HG02759 (cell line): ENCODE measurements around the gene RWDD2A.

Experiments
- ATAC-seq: cut with Tn5 transposase; IDR thresholded peaks from one replicate; pipeline ENCODE4 v1.9.1; 2021; ENCODE audit warnings: mild to moderate bottlenecking, moderate library complexity; ENCODE audit not compliant: unreplicated experiment

The RWDD2A gene

DNA sequence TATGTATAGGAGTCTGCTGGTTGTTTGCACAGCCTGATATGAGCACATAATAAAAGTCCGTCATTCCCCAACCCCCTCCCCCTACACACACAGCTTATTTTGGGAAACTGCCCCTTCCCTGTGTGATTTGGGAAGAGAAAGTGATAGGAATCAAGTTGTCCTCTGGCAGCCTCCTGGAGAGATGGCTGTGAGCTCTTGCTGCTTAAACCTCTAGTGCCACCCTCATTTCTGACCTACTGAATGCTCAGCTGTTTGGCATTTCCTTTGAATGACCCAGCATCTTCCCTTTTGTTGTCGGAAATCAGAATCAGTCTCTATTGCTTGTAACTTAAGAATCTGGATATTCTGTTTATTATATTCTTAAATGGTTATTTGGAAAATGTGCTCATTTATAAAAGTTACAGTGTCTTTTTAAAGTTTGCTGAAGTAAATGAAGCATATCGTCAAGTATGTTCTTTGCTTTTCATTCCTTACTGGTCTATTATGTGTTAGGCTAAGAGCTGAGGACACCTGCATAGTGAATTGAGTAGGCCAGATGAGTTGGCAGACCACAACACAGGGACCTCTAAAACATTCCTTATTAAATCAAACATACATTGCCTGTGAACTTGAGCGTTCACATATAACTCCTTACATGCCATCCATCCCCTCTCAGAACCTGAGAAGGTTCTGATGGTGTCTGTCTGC is 5.5 kb downstream of the RWDD2A start:
- ATAC-seq = no peak

DNA sequence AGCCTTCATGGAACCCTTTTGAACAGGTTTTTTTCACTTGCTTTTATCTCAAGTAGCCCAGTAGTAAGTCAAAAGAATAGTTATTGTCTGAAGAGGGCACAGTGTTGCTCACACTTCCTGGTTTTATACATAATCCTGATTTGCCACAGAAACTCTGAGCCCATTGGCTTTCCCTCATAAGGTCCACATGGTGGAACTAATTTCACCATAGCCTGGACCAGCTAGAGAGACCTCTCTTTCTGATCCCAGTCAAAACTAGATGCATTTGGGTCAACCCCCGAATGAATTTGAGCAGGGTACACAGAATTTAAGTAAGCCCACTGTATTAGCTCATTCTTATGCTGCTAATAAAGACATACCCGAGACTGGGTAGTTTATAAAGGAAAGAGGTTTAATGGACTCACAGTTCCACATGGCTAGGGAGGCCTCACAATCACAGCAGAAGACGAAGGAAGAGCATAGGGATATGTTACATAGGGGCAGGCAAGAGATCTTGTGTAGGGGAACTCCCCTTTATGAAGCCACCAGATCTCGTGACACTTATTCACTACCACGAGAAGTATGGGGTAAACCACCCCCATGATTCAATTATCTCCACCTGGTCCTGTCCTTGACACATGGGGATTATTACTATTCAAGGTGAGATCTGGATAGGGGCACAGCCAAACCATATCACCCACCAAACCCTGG is 6.2 kb downstream of the RWDD2A start:
- ATAC-seq = peak; percentile 75

DNA sequence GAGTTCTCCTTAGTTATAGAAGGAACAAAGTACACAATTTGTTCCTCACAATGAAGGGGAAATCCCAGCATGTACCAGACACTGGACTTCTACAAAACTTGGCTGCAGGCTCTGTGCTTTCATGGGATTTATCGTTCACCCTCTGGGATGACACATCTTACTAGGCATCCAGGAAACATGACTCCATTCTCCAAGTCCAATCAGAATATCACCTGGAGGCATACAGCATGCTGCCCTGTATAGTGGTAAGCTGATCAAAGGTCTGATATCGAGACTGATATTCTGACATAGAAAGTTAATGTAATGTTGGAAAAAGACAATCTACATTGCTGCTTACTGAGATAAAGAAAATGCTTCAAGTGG is 6.7 kb downstream of the RWDD2A start:
- ATAC-seq = no peak

DNA sequence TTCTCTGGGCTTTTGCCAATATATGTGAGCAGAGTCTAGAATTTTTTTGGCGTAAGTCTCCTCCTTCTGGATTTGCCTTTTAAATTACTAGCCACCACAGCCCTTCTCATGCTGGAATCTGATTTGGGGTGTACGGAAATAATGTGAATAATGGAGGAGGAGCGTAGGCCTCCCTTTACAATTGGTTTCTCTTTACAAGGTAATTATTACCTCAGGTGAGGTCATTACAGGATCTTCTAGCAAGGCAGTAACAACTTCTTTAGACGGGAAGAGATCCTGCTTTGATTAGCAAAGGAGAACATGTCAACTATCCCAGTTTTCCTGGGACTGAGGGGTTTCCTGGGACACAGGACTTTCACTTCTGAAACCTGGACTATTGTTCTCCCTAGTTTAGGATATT is 8.9 kb downstream of the RWDD2A start:
- no peak for ATAC-seq

DNA sequence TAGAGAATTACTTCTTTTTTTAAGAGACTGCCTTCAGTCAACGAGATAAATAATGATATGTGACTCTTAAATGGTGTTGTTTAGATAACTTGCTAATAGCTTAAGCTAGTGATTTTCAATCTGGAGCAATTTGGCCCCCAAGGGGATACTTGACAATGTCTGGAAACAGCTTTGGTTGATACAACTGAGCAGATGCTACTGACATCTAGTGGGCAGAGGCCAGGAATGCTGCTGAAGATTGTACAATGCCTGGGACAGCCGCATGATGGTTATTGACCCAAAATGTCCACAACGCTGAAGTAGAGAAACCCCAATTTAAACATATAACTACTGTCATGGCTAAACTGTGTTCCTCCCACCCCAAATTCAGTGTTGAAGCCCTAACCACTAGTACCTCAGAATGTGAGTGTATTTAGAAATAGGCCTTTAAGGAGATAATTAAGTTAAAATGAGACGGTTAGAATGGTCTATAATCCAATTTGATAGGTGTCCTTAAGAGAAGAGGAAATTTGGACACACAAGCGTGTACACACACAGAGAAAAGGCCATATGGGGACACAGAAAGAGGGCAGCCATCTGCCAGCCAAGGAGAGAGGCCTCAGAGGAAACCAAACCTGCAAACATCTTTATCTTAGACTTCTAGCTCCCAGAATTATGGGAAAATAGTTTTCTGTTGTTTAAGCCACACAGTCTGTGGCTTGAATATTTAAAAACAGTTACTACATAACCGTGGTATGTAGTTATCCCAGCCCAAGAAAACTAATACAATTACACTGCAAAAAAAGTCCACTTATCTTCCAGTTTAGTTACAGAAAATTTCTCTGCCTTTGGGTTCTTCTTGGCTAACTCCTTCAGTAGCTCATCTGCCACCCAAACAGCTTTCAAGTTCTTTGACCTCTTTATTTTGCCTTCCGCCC is 22.2 kb downstream of the RWDD2A start:
- peak; percentile 100 for ATAC-seq

DNA sequence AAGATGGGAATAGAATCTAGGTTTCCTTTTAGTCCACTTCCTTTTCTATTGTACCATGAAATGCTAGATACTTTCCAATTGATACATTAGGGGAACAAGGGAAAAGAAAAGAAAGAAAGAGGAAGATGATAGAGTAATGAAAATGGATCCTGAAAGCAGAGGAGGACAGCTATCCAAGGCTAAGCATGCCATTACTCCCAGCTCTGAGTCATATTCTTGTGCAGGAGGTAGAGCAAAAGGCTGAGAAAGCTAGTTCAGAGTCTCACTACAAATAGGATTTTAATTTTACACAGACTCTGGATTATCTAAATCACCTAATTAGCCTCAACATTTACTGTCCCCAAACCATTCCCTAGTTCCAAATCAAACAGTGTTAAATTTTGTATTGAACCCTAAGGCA is 23.6 kb downstream of the RWDD2A start:
- no peak for ATAC-seq

DNA sequence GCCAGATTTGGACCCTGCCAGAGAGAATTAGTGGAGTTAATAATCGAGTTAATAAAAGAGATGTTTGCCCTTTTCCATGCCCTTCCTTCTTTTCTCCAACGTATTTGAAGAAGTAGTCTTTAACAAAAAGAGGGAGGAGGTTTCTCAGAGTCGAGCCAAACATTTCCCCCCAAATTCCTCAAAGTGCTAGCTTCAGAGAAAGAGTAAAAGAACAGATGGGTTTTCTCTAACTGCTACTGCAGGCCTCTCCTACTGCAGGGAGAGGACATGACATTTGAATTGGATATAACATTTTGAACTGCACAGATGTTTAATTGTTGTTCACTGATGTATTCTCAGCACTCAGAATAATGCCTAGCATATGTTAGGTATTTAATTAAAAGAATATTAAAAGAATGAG is 25.5 kb downstream of the RWDD2A start:
- ATAC-seq = no peak

DNA sequence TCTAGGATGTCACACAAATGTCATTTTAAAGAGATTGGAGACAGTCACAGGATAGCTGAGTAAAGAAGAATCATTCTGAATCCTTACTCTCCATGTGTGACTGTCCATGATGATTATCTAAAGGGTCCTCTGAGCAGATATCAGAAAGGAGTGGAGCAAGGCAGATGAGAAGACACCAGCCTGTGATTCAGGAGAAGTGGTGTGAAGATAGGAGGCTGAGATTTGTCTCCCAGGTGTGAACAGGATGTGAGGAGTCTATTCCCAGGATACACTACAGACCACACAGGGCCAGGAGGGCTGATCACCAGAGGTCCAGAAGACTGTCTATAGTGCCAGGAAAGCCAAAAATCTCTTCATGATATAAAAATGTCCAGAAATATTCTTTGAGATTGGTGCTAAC is 27.0 kb downstream of the RWDD2A start:
- ATAC-seq = no peak

DNA sequence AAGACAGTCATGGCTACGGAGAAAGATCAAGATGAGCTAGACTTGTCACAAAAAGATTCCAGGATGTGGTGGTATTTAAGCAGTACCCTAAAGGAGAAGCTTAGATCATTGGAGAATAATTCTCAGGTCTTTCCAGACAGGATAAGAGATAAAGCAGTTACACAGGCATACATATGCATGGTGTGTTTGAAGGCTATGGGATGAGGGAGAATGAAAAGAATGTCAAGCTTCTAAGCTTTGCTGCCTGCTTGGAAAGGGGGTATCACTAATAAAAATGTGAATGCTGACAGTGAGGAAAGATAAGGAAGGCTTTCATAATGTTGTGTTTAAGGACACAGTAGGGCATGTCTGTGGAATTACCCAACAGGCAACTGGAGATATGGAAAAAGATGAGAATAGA is 28.1 kb downstream of the RWDD2A start:
- ATAC-seq = no peak

DNA sequence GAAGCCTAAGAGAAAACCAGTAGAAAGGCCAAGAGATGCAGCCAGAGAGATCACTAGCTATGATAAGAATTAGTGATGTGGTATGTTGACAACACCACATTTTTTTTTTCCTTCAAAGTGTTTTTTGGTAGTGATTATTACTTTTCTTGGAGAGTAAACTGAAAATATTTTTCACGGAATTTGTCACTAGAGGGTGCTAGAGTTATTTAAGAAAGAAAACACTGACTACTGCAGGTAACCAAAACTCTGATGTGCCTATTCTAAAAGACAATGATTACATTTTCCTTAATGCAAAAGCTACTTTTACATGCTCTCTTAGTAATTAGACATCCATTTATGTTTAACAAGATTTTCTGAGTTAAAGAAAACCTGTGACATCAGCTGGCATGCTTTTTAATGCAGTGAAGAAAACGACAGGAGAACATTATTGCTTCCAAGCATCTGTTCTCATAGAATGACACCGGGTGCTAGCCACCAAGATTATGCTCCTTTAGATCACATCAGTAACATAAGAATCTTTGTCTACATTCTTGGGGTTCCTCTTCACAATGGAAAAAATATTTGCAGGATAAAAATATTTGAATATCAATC is 28.8 kb downstream of the RWDD2A start:
- ATAC-seq = no peak

DNA sequence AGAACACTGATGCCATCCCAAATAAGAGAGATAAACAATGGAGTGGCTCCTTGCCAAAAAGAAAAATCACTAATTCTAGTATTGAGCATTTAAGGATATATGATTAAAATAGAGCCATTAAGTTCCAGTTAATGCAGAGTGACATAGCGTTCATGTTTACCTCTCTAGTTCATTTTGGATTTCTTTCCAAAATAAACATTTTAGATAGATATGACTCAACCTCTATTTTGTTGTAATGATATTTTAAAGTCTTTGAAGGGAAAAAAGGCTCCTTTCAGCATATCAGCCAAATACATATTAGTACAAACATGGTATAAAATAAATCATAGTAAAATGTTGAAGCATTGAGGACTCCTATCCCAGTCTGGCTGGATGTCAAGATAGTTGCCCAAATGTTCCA is 33.4 kb downstream of the RWDD2A start:
- no peak for ATAC-seq

DNA sequence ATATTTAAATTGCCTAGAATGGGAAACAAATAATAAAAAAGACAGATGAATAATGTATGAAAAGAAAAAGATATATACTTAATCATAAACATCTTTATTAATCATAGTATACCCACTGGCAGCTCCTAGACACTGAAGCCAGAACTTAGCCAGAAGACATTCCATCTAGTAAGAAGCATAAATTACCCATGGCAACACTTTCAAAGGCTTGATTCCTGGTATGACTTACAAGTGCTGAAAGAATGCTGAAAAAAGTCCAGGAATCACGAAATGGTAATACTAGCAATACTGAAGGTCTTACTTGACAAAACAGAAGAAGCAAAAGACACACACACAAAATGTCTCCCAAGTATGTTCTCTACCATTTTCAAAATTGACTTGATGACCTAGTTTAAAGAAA is 38.0 kb downstream of the RWDD2A start:
- ATAC-seq = no peak

DNA sequence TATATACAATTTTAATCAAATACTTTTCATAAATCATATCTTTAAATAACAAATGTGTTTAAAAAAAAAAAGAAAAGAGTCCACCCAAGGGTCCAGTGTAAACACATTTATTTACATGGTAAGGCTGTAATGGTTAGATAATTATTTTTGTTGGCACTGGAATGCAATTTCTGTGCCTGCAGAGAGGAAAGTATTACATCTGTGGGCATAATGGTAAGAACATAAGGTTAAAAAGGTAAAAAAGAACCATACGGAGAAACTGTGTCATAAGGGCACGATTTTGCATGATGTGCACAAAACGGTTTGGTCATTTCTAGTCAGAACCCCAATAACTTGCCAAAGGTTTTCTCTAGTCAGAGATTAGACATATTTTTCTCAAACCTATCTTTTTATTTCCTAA is 54.3 kb downstream of the RWDD2A start:
- ATAC-seq = no peak
